ENCODE data around the gene DSCAM. TPM values are rescaled to one million over a fixed set of nuclear protein-coding genes. Genes with fewer than 3 reads are reported as not detected.

Gene DSCAM
- total and polyA plus RNA-seq, 2 experiments from 2014 or later = 0.07 TPM; not detected in 1

- Histone ChIP-seq H2AFZ (no peak overlapping the region), H4K20me1 (replicated peaks; ENCODE audit: insufficient read depth) (no peaks in the 10 kb centered on the region), H3K79me2 (replicated peaks; ENCODE audit: insufficient read depth) (no peaks in the 10 kb centered on the region), H3K4me3 (no peak overlapping the region), H3K9me2 (ENCODE audit: insufficient read depth) (no peaks in the 10 kb centered on the region), H3K36me3 (ENCODE audit: insufficient read depth) (no peaks in the 10 kb centered on the region; the same call in 1 of the 2 replicates), H3K27me3 (ENCODE audit: insufficient read depth) (no peaks in the 10 kb centered on the region), H3K4me1 (ENCODE audit: insufficient read depth) (no peaks in the 10 kb centered on the region), H3K4me2 (no peak overlapping the region), H3F3A (replicated peaks; ENCODE audit: low read depth) (no peaks in the 10 kb centered on the region), H3K27ac (ENCODE audit: low read depth) (no peak overlapping the region)
- Mint-ChIP-seq H3K27me3 (ENCODE audit: insufficient read depth, low read depth, poor library complexity) (peaks cover 5% of the 10 kb centered on the region), H3K36me3 (ENCODE audit: low read depth) (peaks cover 9% of the 10 kb centered on the region; the same call in 2 of the 3 replicates), H3K4me3 (no peak overlapping the region), H3K9me3 (peaks cover 93% of the 10 kb centered on the region), H3K27ac (no peak overlapping the region), H3K4me1 (peaks cover 5% of the 10 kb centered on the region; the same call in 2 of the 3 replicates)
- ATAC-seq = no peak
- TF ChIP-seq REST (IDR thresholded peaks at IDR 0.05; ENCODE audit: unreplicated experiment) (no peak), ZNF114 (CRISPR knock-in tag; IDR thresholded peaks at IDR 0.05) (no peak), CREB1 (CRISPR knock-in tag; IDR thresholded peaks at IDR 0.05; ENCODE audit: low read depth) (no peak), EZH2phosphoT487 (IDR thresholded peaks at IDR 0.05; ENCODE audit: unreplicated experiment) (no peak), ETS1 (IDR thresholded peaks at IDR 0.05) (no peak), NANOG (IDR thresholded peaks at IDR 0.05; ENCODE audit: borderline replicate concordance) (no peak), ZNF462 (CRISPR knock-in tag; IDR thresholded peaks at IDR 0.05) (no peak), EZH2 (IDR thresholded peaks at IDR 0.05; ENCODE audit: low read depth, unreplicated experiment) (no peak), POLR2AphosphoS5 (IDR thresholded peaks at IDR 0.05; ENCODE audit: low read depth) (no peak), STAT1 (IDR thresholded peaks at IDR 0.05; ENCODE audit: unreplicated experiment) (no peak), ZNF331 (CRISPR knock-in tag; IDR thresholded peaks at IDR 0.05; ENCODE audit: low read depth) (no peak), CTCF (conservative IDR thresholded peaks at IDR 0.05; ENCODE audit: low read depth in 2 of 2) (no peak), JUNB (IDR thresholded peaks at IDR 0.05; ENCODE audit: unreplicated experiment) (no peak)
- no peak for DNase-seq (ENCODE audit: low spot score)
Observed at GRCh38 chr21:40729761-40730425, 117.1 kb downstream of the DSCAM start.

Measured in GM23338 (cell line).